Esophagus muscularis mucosa (tissue), 4 donors: ENCODE measurements around the gene GNMT.

Experiments used
- CTCF ChIP-seq, 3 experiments: fragments of 200-600 bp in 2 of 3; fragments of 450-650 bp in 1 of 3; sonication (generic) in 2 of 3; IDR thresholded peaks; one replicate each; pipeline ENCODE4 v1.5.1; 2017 to 2019; ENCODE audit warnings: antibody characterized with exemption in 3 of 3, mild to moderate bottlenecking in 2 of 3, moderate library complexity in 1 of 3
- EP300 ChIP-seq: sonication (generic); formaldehyde crosslinking; IDR thresholded peaks from one replicate; pipeline ENCODE4 v1.6.1; 2017; ENCODE audit warnings: antibody characterized with exemption
- POLR2A ChIP-seq: fragments of 450-650 bp; IDR thresholded peaks from one replicate; pipeline ENCODE4 v1.6.1; 2017; ENCODE audit warnings: antibody characterized with exemption, moderate library complexity, mild to moderate bottlenecking, low read depth

DNA sequence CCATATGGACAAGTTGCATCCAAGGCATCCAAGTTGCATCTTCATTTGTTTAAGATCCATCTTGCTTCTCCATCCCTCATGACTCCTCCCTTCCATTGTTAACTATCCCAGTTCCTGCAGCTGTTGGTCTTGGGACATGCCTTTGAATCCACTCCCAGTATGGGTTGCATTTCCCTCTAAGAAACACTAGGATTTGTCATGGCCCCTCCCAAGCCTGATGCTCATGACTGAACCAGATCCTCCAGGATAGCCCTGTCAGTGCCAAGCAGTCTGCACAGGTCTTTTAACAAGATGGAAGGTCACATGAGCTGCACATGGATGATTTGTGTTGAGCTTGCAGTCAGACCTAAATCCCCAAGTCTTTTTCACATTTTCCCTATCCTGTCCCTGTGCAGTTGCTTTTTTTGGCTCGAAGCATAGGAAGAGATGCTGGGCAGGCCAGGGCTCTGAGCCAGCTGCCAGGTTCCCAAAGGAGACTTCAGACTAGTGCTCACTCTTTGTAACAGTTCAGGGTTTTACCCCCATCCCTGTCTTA, 28.0 kb downstream of the GNMT start:
- TF ChIP-seq POLR2A (no peak), CTCF (IDR thresholded peaks at IDR 0.05) (no peak), EP300 (no peak)
